GM23338 (cell line): ENCODE measurements around the gene POMT2. TPM values are rescaled to one million over a fixed set of nuclear protein-coding genes. Genes with fewer than 3 reads are reported as not detected.

Source experiments
- ATAC-seq: fragments of 200-7000 bp; cut with Tn5 transposase; 3 replicates; pipeline ENCODE4 v1.9.1; 2020
- DNase-seq: peaks from one replicate; pipeline ENCODE4 v3.0.0-alpha.2; 2015; ENCODE audit warnings: low spot score
- H2AFZ ChIP-seq: fragments of 200-600 bp; sonication (generic); 2 replicates; pipeline ENCODE4 v1.8.0; 2016; ENCODE audit warnings: antibody characterized with exemption, mild to moderate bottlenecking, moderate library complexity
- H3F3A ChIP-seq: fragments of 200-600 bp; sonication (generic); replicated peaks from 2 replicates; pipeline ENCODE4 v1.8.0; 2017; ENCODE audit warnings: antibody characterized with exemption, mixed run types, low read depth
- H3K27ac ChIP-seq: fragments of 200-600 bp; sonication (generic); 2 replicates; pipeline ENCODE4 v1.6.1; 2016; ENCODE audit warnings: low read depth
- H3K27me3 ChIP-seq: fragments of 200-600 bp; sonication (generic); 2 replicates; pipeline ENCODE4 v1.8.0; 2016; ENCODE audit warnings: mild to moderate bottlenecking, mixed run types, moderate library complexity; ENCODE audit not compliant: insufficient read depth
- H3K36me3 ChIP-seq: fragments of 200-600 bp; sonication (generic); 2 replicates; pipeline ENCODE4 v1.8.0; 2016; ENCODE audit warnings: mild to moderate bottlenecking; ENCODE audit not compliant: insufficient read depth
- H3K4me1 ChIP-seq: fragments of 200-600 bp; sonication (generic); 2 replicates; pipeline ENCODE4 v1.8.0; 2016; ENCODE audit warnings: mild to moderate bottlenecking, moderate library complexity; ENCODE audit not compliant: insufficient read depth
- H3K4me2 ChIP-seq: fragments of 200-600 bp; sonication (generic); 2 replicates; pipeline ENCODE4 v1.7.1; 2017; ENCODE audit warnings: mixed run types
- H3K4me3 ChIP-seq: fragments of 200-600 bp; sonication (generic); 2 replicates; pipeline ENCODE4 v1.6.1; 2016; ENCODE audit warnings: mixed run types
- H3K79me2 ChIP-seq: fragments of 200-600 bp; sonication (generic); replicated peaks from 2 replicates; pipeline ENCODE4 v1.8.0; 2017; ENCODE audit warnings: mild to moderate bottlenecking; ENCODE audit not compliant: insufficient read depth
- H3K9me2 ChIP-seq: fragments of 200-600 bp; sonication (generic); 2 replicates; pipeline ENCODE4 v1.8.0; 2017; ENCODE audit not compliant: insufficient read depth
- H4K20me1 ChIP-seq: fragments of 200-600 bp; sonication (generic); replicated peaks from 2 replicates; pipeline ENCODE4 v1.8.0; 2017; ENCODE audit warnings: mild to moderate bottlenecking; ENCODE audit not compliant: insufficient read depth
- H3K27ac Mint-ChIP-seq: 2 replicates; pipeline ENCODE4 v1.8.0; 2020; ENCODE audit warnings: inconsistent platforms, mild to moderate bottlenecking, moderate library complexity, mixed read lengths
- H3K27me3 Mint-ChIP-seq: 3 replicates; pipeline ENCODE4 v1.8.0; 2022; ENCODE audit warnings: low read depth, mild to moderate bottlenecking, moderate library complexity, mixed read lengths, inconsistent platforms; ENCODE audit not compliant: insufficient read depth, poor library complexity
- H3K36me3 Mint-ChIP-seq: 3 replicates; pipeline ENCODE4 v1.8.0; 2021; ENCODE audit warnings: low read depth, mild to moderate bottlenecking, inconsistent platforms, moderate library complexity, mixed read lengths
- H3K4me1 Mint-ChIP-seq: 3 replicates; pipeline ENCODE4 v1.8.0; 2020; ENCODE audit warnings: mild to moderate bottlenecking, inconsistent platforms, mixed read lengths
- H3K4me3 Mint-ChIP-seq: 3 replicates; pipeline ENCODE4 v1.8.0; 2021; ENCODE audit warnings: moderate library complexity, mild to moderate bottlenecking, inconsistent platforms, mixed read lengths
- H3K9me3 Mint-ChIP-seq: 3 replicates; pipeline ENCODE4 v1.8.0; 2020; ENCODE audit warnings: moderate library complexity, mild to moderate bottlenecking, inconsistent platforms, mixed read lengths
- CREB1 ChIP-seq: fragments of 250-450 bp; sonication (Bioruptor Pico); IDR thresholded peaks from 2 replicates; pipeline ENCODE4 v1.5.0; 2020; ENCODE audit warnings: low read depth, mild to moderate bottlenecking, moderate library complexity
- CTCF ChIP-seq, 2 experiments: fragments of 200-600 bp in 1 of 2; sonication (generic) in 1 of 2; conservative IDR thresholded peaks; 2 replicates each; pipeline versions ENCODE4 v1.5.1 to v1.6.1; 2016 to 2017; ENCODE audit warnings: antibody characterized with exemption in 2 of 2, low read depth in 2 of 2, mild to moderate bottlenecking in 2 of 2, moderate library complexity in 1 of 2
- ETS1 ChIP-seq: IDR thresholded peaks from 2 replicates; pipeline ENCODE4 v1.6.1; 2016; ENCODE audit warnings: antibody characterized with exemption
- NANOG ChIP-seq: IDR thresholded peaks from 2 replicates; pipeline ENCODE4 v1.6.1; 2016; ENCODE audit warnings: antibody characterized with exemption, borderline replicate concordance
- POLR2AphosphoS5 ChIP-seq: IDR thresholded peaks from 2 replicates; pipeline ENCODE4 v1.6.1; 2016; ENCODE audit warnings: antibody characterized with exemption, low read depth
- STAT1 ChIP-seq: IDR thresholded peaks from one replicate; pipeline ENCODE4 v1.6.1; 2016; ENCODE audit warnings: antibody characterized with exemption; ENCODE audit not compliant: unreplicated experiment
- ZNF331 ChIP-seq: fragments of 250-450 bp; sonication (Bioruptor Pico); IDR thresholded peaks from 2 replicates; pipeline ENCODE4 v1.5.0; 2020; ENCODE audit warnings: low read depth, mild to moderate bottlenecking, moderate library complexity
- ZNF462 ChIP-seq: fragments of 250-450 bp; sonication (Bioruptor Pico); IDR thresholded peaks from 2 replicates; pipeline ENCODE4 v1.5.0; 2020; ENCODE audit warnings: mild to moderate bottlenecking, moderate library complexity
- polyA plus RNA-seq: library from polyadenylated mRNA; unstranded; fragments of >200 nt; fragmentation: Nextera tagmentation; extraction: Ambion mirVana; gene quantifications from 2 replicates; pipeline ENCODE4 v1.2.1, GENCODE V29; 2016
- total RNA-seq: library from RNA; depleted of rRNA; stranded (reverse); fragments of >200 nt; shearing (Covaris generic); gene quantifications from 2 replicates; pipeline ENCODE4 v1.2.3, GENCODE V29; 2014

Gene POMT2
- total and polyA plus RNA-seq, 2 experiments from 2014 or later = 24.3 to 29.9 TPM

GRCh38 chr14:77343662-77344061, 23.0 kb upstream of the POMT2 start:
- H3K4me1 ChIP-seq = peaks cover 28% of the 10 kb centered on the region
- no peaks in the 10 kb centered on the region for H3K36me3 ChIP-seq
- ATAC-seq (no peak), DNase-seq (no peak)
- Mint-ChIP-seq H3K9me3 (no peaks in the 10 kb centered on the region; the same call in 2 of the 3 replicates), H3K27ac (no peak overlapping the region; the same call in 1 of the 2 replicates), H3K27me3 (no peaks in the 10 kb centered on the region), H3K4me3 (no peak overlapping the region), H3K36me3 (peaks cover 20% of the 10 kb centered on the region), H3K4me1 (peaks cover 45% of the 10 kb centered on the region)
- H3K27me3 ChIP-seq = no peaks in the 10 kb centered on the region
- no peak overlapping the region for H3K4me3 ChIP-seq
- peaks cover 4% of the 10 kb centered on the region; the same call in 1 of the 2 replicates for H3K9me2 ChIP-seq
- H2AFZ ChIP-seq = no peak overlapping the region
- no peaks in the 10 kb centered on the region for H4K20me1 ChIP-seq
- no peaks in the 10 kb centered on the region for H3F3A ChIP-seq
- H3K27ac ChIP-seq = no peak overlapping the region
- no peaks in the 10 kb centered on the region for H3K79me2 ChIP-seq
- no peak for TF ChIP-seq ZNF331 (CRISPR knock-in tag)
- TF ChIP-seq ETS1 = no peak
- no peak for TF ChIP-seq POLR2AphosphoS5
- no peak for TF ChIP-seq ZNF462 (CRISPR knock-in tag)
- TF ChIP-seq NANOG = no peak
- TF ChIP-seq CREB1 = no peak
- no peak for TF ChIP-seq STAT1
- no peak for TF ChIP-seq CTCF (conservative IDR thresholded peaks at IDR 0.05; ENCODE audit: low read depth in 2 of 2)
- H3K4me2 ChIP-seq = 0 out of 2 replicates have a peak overlapping the region, but pooled peaks have one; percentile 40
